Measurements from ENCODE around the gene PEX6.
"Not testable (repeated sequence)": the region's sequence is repeated elsewhere in the genome, so short reads cannot be mapped to it uniquely, and the experiment has no call there.

The PEX6 gene

DNA sequence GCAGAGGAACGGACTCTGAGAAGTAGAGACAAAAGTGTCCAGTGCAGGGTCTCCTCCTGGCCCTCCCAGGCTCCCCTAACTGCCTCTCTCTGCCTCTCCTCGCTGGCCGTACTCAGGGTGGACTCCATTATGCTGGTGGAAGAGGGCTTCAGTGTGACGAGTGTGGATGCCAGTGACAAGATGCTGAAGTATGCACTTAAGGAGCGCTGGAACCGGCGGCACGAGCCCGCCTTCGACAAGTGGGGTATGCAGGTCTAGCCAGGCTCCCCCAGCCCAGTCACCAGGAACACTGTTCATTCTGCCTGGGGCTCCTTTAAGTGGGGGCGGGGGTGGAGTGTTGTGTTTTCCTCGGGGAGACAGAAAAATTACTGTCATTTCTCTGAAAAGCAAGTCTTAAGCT is 16.9 kb downstream of the PEX6 start:
- no peak overlapping the region for H3K4me3 ChIP-seq (ENCODE audit: low read depth, low read length)
- TF ChIP-seq, protein P1, sequence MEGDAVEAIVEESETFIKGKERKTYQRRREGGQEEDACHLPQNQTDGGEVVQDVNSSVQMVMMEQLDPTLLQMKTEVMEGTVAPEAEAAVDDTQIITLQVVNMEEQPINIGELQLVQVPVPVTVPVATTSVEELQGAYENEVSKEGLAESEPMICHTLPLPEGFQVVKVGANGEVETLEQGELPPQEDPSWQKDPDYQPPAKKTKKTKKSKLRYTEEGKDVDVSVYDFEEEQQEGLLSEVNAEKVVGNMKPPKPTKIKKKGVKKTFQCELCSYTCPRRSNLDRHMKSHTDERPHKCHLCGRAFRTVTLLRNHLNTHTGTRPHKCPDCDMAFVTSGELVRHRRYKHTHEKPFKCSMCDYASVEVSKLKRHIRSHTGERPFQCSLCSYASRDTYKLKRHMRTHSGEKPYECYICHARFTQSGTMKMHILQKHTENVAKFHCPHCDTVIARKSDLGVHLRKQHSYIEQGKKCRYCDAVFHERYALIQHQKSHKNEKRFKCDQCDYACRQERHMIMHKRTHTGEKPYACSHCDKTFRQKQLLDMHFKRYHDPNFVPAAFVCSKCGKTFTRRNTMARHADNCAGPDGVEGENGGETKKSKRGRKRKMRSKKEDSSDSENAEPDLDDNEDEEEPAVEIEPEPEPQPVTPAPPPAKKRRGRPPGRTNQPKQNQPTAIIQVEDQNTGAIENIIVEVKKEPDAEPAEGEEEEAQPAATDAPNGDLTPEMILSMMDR (conservative IDR thresholded peaks at IDR 0.05; ENCODE audit: low read depth, low read length): no peak
- DNase-seq (ENCODE audit: low read depth): no peak

DNA sequence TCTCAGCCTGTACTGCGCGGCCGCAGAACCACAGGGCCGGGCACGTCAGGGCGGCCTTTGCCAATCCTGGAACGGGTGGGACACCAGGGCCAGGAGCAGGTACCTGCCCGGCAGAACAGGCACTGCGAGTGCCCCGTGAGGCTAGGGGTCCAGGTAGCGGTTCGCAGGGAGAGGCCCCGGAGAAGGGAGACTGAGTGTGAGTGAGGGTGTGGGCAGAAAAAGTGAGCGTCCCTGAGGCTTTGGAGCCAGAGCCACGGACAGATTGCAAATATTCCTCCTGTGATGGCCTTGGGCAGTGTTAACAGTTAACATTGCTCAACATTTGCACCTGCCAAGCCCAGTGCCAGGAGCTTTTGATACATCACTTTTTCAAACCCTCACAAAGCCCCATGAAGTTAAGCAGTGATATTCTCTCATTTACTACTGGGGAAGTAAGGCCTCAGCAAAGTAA is 17.9 kb downstream of the PEX6 start:
- TF ChIP-seq, protein P1 (conservative IDR thresholded peaks at IDR 0.05; ENCODE audit: low read depth, low read length): no peak
- H3K4me3 ChIP-seq (ENCODE audit: low read depth, low read length): peak overlapping the region; percentile 53
- no peak for DNase-seq (ENCODE audit: low read depth)

DNA sequence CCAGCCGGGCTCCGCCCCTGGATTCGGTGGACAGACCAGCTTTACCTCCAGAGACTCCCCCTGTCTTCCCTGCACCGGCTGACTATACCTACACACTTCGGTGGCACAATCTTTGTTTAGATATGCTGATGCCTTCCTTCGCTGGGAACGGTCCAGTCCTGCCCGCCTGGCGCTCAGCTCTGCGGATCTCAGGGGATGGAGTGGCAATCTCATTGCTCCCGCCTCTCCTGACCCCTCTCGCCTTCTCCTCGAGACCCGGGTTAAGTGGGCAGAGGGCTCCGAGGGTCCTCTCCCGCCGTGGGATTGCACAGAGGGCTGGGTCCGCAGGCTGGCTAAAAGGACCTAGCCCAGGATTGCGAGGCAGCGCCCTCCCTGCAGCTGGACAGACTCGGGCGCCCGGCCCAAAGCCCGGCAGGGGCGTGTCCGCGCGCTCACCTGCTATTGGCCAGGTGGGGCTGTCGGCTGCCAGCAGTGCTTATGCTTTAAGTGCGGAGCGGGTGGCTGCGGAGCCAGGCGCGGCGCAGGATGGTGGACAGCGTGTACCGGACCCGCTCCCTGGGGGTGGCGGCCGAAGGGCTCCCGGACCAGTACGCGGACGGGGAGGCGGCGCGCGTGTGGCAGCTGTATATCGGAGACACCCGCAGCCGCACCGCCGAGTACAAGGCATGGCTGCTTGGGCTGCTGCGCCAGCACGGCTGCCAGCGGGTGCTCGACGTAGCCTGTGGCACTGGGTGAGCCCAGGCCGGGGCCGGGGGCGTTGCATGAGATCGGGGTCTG is 18.6 kb downstream of the PEX6 start, which contains the start of gene GNMT:
TSS of gene GNMT (plus strand) at position 512 of the 777 bp plus-strand sequence. CDS start at position 526, 14 bp downstream.
- H3K4me3 ChIP-seq (ENCODE audit: low read depth, low read length): peak within 1 kb of the TSS; percentile 53
- DNase-seq (ENCODE audit: low read depth): peak; percentile 26
- TF ChIP-seq, protein P1 (conservative IDR thresholded peaks at IDR 0.05; ENCODE audit: low read depth, low read length): peak; percentile 1

DNA sequence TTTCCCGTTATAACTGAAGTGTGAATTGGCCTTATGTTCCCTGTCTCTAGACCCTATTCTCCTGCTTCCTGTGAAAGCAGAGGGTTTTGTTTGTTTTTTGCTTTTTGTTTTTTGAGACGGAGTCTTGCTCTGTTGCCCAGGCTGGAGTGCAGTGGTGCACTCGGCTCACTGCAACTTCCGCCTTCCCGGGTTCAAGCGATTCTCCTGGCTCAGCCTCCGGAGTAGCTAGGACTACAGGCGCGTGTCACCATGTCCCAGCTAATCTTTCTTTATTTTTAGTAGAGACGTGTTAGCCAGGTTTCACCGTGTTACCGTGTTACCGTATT is 19.1 kb downstream of the PEX6 start:
- TF ChIP-seq, protein P1 (conservative IDR thresholded peaks at IDR 0.05; ENCODE audit: low read depth, low read length): no peak
- peak overlapping the region; percentile 53 for H3K4me3 ChIP-seq (ENCODE audit: low read depth, low read length)
- no peak for DNase-seq (ENCODE audit: low read depth)

DNA sequence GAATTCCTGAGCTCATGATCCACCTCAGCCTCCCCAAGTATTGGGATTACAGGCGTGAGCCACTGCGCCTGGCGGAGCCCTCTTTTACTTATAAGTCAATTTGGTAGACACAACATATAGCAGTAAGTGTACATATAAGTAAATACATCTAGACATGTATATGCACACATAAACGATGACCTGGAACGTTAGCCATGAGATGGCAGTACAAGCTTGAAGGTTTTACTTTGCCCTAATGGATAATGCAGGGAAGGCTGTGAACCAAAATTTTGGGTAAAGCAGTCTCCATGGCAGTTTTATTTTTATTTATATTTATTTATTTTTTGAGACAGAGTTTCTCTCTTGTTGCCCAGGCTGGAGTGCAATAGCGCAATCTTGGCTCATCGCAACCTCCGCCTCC is 20.9 kb downstream of the PEX6 start:
- no peak overlapping the region for H3K4me3 ChIP-seq (ENCODE audit: low read depth, low read length)
- TF ChIP-seq, protein P1 (conservative IDR thresholded peaks at IDR 0.05; ENCODE audit: low read depth, low read length): no peak
- peak; percentile 20 for DNase-seq (ENCODE audit: low read depth)

DNA sequence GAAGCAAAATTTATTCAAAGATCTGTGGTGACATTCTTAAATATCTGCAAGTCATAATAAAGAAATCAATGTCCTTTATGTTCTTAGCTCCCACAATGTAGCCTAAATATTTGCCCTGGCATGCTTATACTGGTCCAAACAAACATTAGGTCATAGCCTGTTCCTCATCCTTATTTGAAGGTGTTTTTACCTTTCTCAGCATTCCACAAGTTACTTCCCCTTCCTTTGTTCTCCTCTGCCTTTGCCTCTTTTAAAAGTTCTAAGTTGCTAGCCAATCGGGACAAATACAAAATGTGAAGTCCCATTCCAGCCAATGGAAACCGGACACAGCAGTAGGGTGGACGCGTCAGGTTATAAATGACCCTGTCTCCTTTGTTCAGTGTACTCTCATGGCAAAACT is 24.6 kb downstream of the PEX6 start:
- H3K4me3 ChIP-seq (ENCODE audit: low read depth, low read length); DNase-seq (ENCODE audit: low read depth): not testable (repeated sequence)

DNA sequence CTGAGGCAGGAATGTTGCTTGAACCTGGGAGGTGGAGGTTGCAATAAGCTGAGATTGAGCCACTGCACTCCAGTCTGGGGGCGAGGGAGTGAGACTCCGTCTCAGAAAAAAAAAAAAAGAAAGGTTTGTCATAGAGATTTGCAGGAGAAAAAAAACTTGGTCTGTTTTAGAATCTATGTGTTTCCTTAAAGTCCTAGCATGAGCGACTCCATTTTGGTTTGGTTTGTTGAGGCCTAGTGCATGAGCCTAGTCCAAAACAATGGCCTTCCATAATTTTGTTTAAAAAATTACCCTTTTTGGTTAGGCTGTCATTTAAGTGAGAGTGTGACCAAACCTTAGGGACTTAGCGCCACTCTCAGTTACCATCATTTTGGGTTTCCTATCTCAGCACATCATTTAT is 26.6 kb downstream of the PEX6 start:
- DNase-seq (ENCODE audit: low read depth): no peak
- no peak overlapping the region for H3K4me3 ChIP-seq (ENCODE audit: low read depth, low read length)
- TF ChIP-seq, protein P1 (conservative IDR thresholded peaks at IDR 0.05; ENCODE audit: low read depth, low read length): no peak
